ENCODE data around the gene COX7A2L.
A peak's percentile ranks its signal among the peaks of the same experiment; 100 is the strongest.

Gene COX7A2L

GRCh38 chr2:42317945-42318344, 43.1 kb downstream of the COX7A2L start:
- DNase-seq (ENCODE audit: low read depth, low spot score): no peak

DNA sequence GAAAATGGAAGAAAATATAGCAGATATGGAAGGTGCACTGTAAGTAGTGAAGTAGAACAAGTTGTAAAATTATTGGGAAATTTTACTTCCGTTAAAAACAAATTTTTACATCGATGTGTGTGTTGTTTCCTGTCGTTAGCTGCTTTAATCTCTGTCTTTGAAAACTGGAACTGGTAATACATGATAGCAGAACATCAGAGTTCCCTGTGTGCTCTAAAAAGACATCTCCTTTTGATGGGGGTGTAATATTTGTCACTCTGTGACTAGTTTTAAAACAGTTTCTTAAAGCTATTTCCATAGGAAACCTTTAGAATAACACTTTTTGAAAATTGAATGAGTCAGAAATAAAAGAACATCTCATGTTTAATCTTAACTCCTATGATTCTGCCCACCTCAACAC, 43.5 kb downstream of the COX7A2L start:
- DNase-seq (ENCODE audit: low read depth, low spot score): no peak

- no peak for DNase-seq (ENCODE audit: low read depth, low spot score)
Measured at GRCh38 chr2:42316910-42317309, 44.1 kb downstream of the COX7A2L start.

DNA sequence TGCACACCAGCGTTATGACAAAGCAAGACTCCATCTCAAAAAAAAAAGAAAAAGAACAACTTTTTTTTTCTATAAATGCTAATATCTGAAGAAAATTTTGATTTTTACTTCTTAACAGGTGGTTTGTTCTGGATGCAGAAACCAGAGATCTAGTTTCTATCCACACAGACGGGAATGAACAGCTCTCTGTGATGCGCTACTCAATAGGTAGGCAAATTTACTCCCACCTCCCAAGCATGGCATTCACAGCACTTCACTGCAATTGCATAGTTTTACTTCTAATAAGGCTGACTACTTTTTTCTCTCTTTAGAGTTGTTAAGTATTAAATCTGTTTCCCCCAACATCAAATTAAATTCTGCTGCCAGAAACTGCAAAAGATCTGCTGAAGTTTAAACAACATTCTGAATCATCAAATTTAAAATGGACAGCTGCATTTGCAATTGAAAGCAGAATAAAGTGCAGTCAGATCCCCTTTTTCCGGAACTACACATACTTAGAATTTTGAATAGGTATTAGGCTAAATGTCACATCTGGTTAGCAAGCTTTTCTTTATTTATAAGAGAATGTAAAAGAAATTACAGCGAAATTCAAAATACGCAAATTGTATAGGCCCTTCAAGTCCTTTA, 45.1 kb downstream of the COX7A2L start:
- no peak for DNase-seq (ENCODE audit: low read depth, low spot score)

DNA sequence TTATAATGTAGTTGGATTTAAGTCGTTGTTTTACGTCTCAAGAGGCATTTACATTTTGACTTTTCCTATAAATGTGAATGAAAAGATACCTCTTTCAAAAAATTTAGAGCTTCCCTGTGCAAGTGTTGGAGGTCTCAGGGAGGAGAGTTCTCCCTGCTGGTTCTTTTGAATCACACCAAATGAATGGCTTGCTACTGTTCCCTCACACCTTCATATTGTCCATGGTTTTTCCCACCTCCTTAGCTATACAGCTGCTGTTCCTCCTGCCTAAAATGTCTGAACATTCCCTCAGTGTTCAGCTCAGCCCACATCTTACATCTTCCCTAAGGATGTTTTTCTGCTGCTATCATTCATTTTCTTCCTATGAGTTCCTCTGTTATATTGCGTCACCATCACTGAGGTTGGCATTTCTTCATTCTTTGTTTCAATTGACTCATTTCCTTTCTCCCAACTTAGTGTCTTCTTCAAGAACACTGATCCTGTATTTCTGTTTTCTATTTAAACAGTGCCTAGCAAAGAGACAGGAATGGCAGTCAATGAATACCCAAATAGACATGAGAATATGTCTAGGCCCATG, 46.0 kb downstream of the COX7A2L start:
- DNase-seq (ENCODE audit: low read depth, low spot score): peak; percentile 31

DNA sequence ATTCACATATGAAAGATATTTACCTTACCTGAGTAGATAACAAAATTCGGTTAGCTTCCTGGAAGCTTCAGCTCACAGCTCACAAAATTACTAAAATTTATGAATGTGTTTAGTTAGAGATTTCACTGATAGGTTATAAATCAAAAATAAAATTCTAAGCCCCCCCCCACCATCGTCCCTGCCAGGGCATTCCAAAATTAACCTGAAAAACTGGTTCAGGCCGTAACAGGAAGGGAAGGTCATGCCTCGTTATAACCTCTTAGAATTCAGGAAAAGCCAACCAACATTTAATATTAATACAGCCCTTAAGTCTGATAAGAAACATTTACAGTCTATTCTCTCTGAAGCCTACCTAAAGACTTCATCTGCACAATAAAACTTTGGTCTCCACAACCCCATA, 48.9 kb downstream of the COX7A2L start:
- no peak for DNase-seq (ENCODE audit: low read depth, low spot score)

DNA sequence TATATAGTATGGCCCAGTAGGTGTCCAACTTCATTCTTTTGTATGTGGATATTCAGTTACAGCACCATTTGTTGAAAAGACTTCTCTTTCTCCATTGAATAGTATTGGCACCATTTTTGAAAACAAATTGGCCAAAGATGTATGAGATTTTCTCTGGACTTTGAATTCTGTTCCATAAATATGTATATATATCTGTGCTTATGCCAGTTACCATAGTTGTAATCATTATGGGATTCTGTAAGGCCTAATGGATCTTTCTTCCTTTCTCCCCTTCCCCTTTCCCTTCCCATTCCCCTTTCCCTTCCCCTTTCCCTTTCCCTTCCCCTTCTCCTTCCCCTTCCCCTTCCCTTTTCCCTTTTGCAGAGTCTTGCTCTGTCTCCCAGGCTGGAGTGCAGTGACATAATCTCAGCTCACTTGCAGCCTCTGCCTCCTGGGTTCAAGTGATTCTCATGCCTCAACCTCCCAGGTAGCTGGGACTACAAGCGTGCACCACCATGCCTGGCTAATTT, 51.0 kb downstream of the COX7A2L start:
- no peak for DNase-seq (ENCODE audit: low read depth, low spot score)

GRCh38 chr2:42309366-42309765, 51.7 kb downstream of the COX7A2L start:
- no peak for DNase-seq (ENCODE audit: low read depth, low spot score)

GRCh38 chr2:42307180-42307579, 53.8 kb downstream of the COX7A2L start:
- no peak for DNase-seq (ENCODE audit: low read depth, low spot score)

DNA sequence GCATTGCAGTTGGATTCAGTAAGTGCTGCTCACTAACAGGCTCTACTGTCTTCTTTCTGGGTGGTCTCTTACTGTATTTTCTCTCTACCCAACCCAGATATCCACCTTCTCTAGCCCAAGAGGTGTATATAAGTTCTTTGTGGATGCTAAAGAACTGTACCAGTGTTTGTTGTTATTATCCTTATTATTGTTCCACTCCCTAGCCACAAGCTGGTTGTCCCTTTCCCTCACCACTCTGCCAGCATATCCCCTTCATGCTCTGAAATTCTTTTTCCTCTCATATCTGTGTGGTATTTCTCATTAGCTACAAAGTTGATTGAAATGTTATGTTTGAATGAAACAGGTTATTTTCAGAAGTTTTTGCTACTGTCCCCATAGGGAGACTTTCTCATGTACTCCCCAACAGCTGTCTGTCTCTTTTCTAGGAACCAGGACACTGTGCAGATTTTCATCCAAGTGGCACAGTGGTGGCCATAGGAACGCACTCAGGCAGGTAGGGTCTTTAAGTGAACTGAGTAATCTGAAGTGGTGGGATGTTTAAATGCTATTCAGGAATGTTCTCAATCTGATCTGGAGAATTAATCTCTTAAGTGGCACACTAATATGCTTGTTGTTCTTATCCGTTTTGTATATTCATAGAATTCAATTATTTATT, 56.8 kb downstream of the COX7A2L start:
- no peak for DNase-seq (ENCODE audit: low read depth, low spot score)

DNA sequence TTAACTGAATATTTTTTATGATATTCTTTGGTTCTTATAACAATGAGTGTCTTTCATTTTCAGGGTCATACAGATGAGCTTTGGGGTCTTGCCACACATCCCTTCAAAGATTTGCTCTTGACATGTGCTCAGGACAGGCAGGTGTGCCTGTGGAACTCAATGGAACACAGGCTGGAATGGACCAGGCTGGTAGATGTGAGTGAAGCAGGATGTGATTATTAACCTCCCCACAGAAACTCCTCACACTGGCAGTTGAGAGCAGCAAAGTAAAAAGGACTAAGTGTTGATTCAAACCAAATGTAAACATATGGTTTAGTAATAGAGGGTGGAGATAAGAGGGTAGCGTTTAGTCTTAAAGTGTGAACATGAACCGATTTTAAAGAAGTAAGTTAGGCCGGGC, 57.8 kb downstream of the COX7A2L start:
- no peak for DNase-seq (ENCODE audit: low read depth, low spot score)

GRCh38 chr2:42300527-42300926, 60.5 kb downstream of the COX7A2L start:
- no peak for DNase-seq (ENCODE audit: low read depth, low spot score)
